CD1c-positive myeloid dendritic cell (primary cell): ENCODE measurements around the gene KLRG1.

Experiments used
- DNase-seq: peaks from one replicate; pipeline ENCODE4 v3.0.0-alpha.2; 2016; ENCODE audit errors: extremely low spot score

Gene KLRG1

GRCh38 chr12:9040484-9041186, 51.3 kb downstream of the KLRG1 start:
- DNase-seq, result no peak

GRCh38 chr12:9041321-9041720, 52.0 kb downstream of the KLRG1 start:
- no peak for DNase-seq

GRCh38 chr12:9043766-9044165, 54.4 kb downstream of the KLRG1 start:
- DNase-seq, result no peak

- DNase-seq, result no peak
Measured at GRCh38 chr12:9047105-9047504, 57.8 kb downstream of the KLRG1 start.

DNA sequence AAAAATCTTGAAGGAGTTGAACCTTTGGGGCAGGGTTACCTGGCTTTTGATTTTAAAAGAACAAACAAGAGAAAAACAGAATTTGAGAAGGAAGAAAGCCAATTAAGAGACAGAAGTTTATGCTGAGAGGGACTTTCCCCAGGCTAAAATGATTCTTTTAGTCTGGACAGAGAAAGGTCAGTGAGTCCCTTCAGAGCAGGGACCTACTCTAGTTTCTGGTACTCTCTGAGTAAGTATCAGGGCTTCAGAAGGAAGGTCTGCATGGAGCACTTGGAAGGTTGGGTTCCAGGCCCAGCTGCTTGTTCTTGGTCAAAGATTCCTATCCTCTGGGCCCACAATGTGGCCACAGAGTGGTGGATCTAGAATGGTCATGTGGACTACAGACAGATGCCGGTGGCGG, 59.6 kb downstream of the KLRG1 start:
- no peak for DNase-seq

GRCh38 chr12:9049520-9050133, 60.3 kb downstream of the KLRG1 start:
- peak; percentile 73 for DNase-seq

- no peak for DNase-seq
Measured at GRCh38 chr12:9050521-9051157, 61.3 kb downstream of the KLRG1 start.

GRCh38 chr12:9051158-9051550, 61.8 kb downstream of the KLRG1 start:
- DNase-seq, result peak; percentile 64

- DNase-seq, result no peak
Measured at GRCh38 chr12:9052610-9053009, 63.3 kb downstream of the KLRG1 start.
